HG03196 (cell line): ENCODE measurements around the gene PTGR3.

Experiments used
- ATAC-seq: cut with Tn5 transposase; IDR thresholded peaks from one replicate; pipeline ENCODE4 v1.9.1; 2021; ENCODE audit not compliant: unreplicated experiment

The PTGR3 gene

GRCh38 chr18:75215663-75216062 is 6.7 kb upstream of the PTGR3 start:
- ATAC-seq: no peak

- ATAC-seq: no peak
These were observed 6.0 kb upstream of the PTGR3 start for GRCh38 chr18:75214766-75215510.

DNA sequence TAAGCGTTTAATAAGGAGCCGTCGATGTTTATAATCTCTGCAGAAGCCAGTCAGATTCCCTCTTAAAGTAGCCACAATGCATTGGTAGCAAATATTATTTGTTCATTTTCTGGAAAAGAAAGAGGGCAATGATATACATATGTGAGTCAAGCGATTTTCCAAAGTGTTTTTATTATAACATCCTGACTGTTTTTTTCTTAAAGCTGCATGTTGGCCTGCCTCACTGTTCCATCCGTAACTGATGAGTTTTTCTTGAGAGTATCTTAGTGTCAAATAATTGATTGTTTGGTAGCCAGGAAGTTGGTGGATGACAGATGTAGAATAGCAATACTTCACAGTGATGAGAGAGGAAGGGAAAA is 5.4 kb upstream of the PTGR3 start:
- no peak for ATAC-seq

GRCh38 chr18:75213611-75214331 is 4.8 kb upstream of the PTGR3 start:
- ATAC-seq: no peak

DNA sequence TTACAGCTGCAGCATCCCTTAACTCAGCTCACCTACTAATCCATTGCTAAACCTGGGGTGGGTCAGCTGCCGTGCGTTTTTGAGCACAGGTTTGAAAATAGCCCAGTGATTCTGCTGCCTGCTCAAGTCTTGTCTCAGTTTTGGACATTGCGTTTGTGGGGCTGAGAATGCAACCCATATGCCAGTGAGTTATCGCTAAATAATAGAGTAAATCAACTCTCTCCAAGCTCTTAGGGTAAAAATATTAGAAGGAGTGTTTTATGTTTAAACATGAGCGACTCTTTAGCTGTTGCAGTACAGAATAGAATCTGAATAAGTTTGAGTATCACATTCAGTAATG is 3.8 kb upstream of the PTGR3 start:
- ATAC-seq: no peak

GRCh38 chr18:75211953-75212750 is 3.2 kb upstream of the PTGR3 start:
- no peak for ATAC-seq

DNA sequence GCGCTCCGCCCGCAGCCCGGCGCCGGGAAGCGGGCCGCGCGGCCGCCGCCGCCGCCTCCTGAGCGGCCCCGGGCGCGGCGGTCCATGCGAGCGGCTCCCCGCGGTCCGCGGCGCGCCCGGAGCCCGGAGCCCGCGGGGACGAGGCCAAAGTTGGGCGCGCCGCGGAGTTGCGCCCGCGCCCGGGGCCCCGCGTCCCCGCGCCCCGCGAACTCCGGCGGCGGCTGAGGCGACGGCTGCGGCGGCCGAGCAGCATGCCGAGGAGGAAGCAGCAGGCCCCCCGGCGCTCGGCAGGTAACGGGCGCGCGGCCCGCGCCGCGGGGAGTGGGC is 2.6 kb upstream of the PTGR3 start:
- ATAC-seq: no peak

GRCh38 chr18:75211002-75211621 is 2.2 kb upstream of the PTGR3 start:
- ATAC-seq: no peak

DNA sequence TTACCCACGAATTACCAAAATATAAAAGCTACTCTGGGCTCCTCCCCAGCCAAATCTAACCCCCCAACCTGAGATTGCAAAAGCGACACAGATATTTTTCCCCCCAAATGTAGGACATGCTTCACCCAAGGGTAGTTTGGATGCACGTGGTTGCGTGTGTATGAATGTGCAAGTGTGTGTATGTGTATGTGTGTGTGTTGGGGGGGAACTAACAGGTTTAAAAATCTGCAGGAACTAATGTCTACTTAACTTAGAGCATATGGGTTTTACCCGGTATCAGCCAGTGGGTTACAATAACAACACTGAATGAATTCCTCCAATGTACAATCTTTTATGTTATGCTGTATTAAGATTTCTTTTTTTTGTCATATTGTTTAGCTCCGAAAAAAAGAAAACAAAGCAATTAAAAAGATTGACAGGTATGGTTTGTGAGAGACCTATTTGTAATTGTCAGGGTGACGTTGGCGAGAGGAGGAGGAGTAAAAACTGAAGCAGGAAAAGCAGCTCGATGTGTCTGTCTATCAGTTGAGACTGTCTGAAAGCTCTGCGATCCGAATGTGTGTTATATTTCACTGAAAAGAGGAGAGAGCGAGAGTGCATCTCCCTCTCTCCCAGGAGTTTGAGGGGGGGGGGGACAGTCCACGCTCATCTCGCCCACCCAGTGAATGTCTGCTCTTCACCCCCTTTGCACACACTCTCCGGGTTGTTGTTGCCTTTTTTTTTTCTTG is 1.5 kb upstream of the PTGR3 start, which contains the start of gene TSHZ1:
Gene TSHZ1 (plus strand): TSS at position 524 of the 728 bp plus-strand sequence. CDS start 1,080 bp downstream, outside the sequence.
- peak; percentile 28 for ATAC-seq

DNA sequence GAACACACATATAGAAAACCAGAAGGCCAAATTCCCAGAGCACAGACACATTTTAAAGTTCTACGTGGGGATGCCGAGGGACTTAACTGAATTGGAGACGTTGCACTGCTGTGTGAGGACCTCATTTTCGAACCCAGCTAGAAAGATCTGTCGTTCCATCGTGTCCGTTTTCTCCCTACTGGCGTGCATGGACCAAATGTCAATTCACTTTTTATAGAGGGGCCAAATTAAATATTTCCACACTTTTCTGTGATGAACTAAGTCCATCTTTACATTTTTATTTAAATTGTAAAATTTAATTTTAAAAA is 966 bp upstream of the PTGR3 start:
- no peak for ATAC-seq

GRCh38 chr18:75208836-75209128 is 157 bp downstream of the PTGR3 start:
- peak; percentile 35 for ATAC-seq

- ATAC-seq: peak; percentile 7
These were observed 644 bp downstream of the PTGR3 start for GRCh38 chr18:75208155-75208835.

DNA sequence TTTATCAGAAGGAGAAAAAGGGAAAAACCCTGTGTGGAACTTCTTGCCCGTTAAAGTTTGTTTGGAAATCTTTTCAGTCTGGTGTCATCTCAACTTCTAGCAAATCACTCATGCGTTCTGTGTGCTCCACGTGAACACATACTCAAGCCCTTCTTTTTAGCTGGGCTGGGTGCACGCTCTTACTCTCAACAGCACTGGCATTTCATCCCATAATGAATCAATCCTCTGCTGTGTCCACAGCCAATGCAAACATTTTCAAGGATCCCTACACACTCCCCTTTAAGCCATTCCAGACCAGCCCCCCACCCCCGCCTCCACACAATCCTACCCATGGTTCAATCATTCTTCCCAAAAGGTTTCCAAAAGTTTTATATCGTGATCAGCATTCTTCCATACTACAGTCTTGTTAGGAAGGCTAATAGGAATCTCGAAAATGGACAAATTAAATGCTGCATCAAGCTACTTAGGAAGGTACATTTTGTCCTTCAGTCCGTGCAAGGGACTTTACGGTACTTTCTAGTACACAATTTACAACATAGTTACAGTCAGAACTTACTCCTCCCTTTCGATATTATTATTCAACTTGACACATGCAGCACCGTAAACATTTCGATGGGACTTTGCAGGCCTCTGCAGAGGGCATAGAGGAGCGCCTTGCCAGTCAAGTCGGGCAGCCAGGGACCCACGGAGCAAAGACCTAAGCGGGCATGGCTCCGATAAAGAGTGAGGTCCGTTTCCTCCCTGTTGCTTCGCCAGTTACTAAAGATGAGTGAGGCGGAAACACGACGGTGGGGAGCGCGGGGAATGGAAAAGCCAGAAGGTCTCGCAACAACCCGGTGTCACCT is 1.4 kb downstream of the PTGR3 start:
- ATAC-seq: no peak

- ATAC-seq: no peak
These were observed 2.3 kb downstream of the PTGR3 start for GRCh38 chr18:75206452-75207309.

GRCh38 chr18:75205514-75206132 is 3.3 kb downstream of the PTGR3 start:
- ATAC-seq: no peak

DNA sequence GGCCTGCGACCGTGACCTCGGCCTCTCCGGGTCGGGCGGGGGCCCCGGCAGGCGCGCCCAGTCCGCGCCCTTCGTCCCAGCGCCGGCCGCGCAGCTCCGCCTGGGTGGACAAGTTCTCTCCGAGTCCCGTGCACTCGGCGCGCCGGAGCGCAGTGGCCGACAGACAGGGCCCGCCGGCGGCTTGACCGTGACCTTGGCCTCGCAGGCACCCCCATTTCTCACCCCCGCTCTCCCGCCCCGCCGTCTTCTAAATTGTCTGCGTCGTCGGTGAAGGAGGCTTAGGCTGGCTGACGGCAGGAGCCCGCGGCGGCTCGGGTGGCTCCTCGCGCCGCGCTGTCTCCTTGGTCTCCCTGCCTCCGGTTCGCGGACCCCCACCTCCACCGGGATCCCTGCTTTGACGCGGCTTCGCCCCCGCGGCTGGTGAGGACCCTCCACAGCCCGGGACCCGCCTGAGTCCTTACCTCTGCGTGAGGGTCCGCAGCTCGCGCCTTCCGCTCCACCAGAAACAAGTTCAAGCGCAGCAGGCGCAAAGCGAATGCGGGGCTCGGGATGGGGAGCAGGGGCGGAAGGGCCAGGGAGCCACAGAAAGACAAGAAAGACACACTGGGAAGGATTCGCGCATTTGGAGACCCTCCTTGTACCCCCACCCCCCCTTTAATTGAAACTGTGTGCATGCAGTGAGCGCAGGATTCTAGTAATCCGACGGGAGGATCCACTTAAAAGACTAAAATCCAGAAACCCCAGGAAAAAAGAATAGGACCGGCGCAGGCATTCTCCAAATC is 4.0 kb downstream of the PTGR3 start:
- no peak for ATAC-seq

DNA sequence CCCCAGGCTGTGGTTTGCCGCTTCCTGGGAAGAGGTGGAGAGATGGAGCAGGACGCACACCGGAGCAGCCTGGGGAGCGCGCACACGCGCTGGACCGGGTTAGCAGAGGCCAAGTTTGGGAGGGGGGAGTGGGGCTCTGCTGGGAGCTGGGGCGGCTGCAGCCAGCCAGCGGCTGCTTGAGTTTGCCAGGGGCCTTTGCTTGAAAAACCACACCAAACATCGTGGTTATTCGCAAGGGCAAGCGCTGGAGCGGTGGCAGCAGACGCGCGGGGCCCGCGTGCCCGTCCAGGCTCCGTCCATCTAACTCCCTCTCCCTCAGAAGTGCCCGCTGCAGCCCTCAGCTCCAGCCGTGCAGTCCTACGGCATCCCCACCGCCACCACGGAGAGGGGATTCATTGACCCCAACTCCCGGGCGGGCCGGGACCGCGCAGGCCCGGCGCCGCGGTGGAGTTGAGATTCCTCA is 4.6 kb downstream of the PTGR3 start:
- ATAC-seq: no peak
